GM12875 (cell line): ENCODE measurements around the gene ATP6V1G1.

Experiments used
- H3K4me3 ChIP-seq: one replicate; pipeline ENCODE4 v1.5.1; 2011; ENCODE audit warnings: low read depth, low read length, control low read depth
- TF ChIP-seq, protein P1 (sequence below): IDR thresholded peaks from 2 replicates; pipeline ENCODE4 v1.5.1; 2011; ENCODE audit warnings: low read depth, mild to moderate bottlenecking, control low read depth, inconsistent platforms, low read length, moderate library complexity, borderline replicate concordance; ENCODE audit not compliant: insufficient read depth

Gene ATP6V1G1

GRCh38 chr9:114606597-114607207, 19.1 kb downstream of the ATP6V1G1 start:
- H3K4me3 ChIP-seq: no peak overlapping the region
- TF ChIP-seq, protein P1, sequence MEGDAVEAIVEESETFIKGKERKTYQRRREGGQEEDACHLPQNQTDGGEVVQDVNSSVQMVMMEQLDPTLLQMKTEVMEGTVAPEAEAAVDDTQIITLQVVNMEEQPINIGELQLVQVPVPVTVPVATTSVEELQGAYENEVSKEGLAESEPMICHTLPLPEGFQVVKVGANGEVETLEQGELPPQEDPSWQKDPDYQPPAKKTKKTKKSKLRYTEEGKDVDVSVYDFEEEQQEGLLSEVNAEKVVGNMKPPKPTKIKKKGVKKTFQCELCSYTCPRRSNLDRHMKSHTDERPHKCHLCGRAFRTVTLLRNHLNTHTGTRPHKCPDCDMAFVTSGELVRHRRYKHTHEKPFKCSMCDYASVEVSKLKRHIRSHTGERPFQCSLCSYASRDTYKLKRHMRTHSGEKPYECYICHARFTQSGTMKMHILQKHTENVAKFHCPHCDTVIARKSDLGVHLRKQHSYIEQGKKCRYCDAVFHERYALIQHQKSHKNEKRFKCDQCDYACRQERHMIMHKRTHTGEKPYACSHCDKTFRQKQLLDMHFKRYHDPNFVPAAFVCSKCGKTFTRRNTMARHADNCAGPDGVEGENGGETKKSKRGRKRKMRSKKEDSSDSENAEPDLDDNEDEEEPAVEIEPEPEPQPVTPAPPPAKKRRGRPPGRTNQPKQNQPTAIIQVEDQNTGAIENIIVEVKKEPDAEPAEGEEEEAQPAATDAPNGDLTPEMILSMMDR: no peak

GRCh38 chr9:114607671-114608524, 20.3 kb downstream of the ATP6V1G1 start:
- TF ChIP-seq, protein P1: no peak
- no peak overlapping the region for H3K4me3 ChIP-seq

DNA sequence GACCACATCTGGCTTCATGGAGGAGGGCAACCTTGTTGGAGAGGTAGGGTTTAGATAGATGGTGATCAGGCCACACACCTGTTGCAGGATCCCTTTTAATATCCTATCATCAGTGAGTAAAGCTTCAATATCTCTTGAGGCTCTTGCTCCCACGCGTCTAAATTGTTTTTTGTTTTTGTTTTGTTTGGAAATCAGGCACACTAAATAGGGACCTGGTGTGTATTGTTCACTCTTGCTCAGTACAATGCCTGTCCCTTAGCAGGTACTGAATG, 20.9 kb downstream of the ATP6V1G1 start:
- H3K4me3 ChIP-seq: no peak overlapping the region
- TF ChIP-seq, protein P1: no peak

GRCh38 chr9:114611516-114612271, 24.1 kb downstream of the ATP6V1G1 start:
- H3K4me3 ChIP-seq: peak overlapping the region; percentile 62
- TF ChIP-seq, protein P1: no peak

DNA sequence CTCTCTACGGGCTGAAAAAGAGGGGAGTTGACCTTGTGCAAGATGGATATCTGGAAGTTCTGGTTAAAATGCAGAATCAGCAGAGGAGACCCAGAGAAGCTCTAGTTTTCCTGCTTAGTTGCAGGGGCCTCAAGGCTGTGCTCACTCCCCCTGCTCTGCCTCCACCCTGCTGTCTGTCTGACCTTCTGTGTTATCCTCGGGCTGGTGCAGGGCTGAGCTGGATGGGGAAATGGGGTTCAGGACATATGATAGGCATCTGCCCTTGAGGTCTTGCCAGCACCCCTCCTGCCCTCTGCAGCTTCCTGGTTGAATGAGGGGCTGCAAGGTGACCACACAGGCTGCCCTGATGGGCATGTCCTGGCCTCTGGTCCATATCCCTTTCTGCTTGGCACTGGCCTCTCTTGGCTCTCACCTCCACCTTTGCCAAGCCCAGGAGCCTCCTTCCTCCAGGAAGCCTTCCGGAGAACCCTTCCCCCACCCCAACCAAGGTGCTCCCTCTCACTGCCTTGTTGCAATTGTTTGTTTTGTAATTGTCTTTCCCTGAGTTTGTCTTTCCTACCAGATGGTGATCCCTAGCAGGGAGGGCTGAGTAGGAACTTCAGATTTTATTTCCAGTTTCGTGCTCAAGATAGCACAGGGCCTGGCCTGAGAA, 24.8 kb downstream of the ATP6V1G1 start:
- H3K4me3 ChIP-seq: peak overlapping the region; percentile 62
- TF ChIP-seq, protein P1: no peak

GRCh38 chr9:114613087-114613486, 25.5 kb downstream of the ATP6V1G1 start:
- TF ChIP-seq, protein P1: no peak
- peak overlapping the region; percentile 12 for H3K4me3 ChIP-seq
